Inferior parietal cortex (tissue), 1 donor: ENCODE measurements around the gene GANAB.
A peak's percentile ranks its signal among the peaks of the same experiment; 100 is the strongest.
"Not testable (repeated sequence)": the region's sequence is repeated elsewhere in the genome, so short reads cannot be mapped to it uniquely, and the experiment has no call there.

Experiments
- DNase-seq: peaks from one replicate; pipeline ENCODE4 v3.0.0-alpha.2; 2016; ENCODE audit errors: extremely low spot score

Gene GANAB

DNA sequence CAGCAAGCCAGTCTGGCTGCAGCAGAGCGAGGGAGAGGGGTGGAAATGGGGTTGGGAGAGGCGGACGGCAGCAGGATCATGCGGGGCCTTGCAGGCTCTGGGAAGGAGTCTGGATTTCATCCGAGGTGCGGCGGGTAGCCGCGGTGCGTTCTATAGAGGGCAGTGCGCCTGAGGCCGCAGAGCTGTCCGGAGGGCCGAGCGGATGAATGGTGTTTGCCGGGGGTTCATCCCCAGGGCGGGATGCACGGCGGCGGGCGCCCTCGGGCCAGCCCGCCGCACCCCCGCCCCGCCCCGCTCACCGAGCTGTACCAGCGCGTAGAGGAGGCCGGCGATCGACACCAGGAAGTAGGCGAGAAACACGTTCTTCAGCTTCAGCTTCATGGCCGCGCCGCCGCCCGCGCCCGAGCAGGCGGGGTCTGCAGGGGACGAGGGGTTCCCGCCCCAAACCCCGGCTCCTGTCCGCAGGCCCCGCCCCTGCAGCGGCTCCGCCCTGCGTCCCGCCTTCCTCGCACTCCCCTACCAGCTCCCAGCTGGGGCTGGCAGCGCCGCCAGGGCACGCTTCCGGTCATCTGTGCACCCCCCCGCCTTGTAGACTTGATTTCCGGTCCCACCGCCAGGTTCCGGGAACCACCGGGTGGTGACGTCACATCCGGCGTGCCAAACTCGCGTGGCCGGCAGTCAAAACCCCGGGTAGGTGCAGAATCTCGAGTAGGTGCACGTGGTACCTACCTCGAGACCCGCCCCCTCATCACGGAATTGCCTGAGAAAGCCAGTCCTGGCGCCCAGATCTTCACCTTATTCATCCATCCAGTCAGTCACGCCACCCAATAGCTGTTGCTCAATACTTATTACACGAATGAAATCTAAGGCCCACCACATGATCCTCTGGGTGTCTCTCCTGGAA, 24.6 kb downstream of the GANAB start, which contains the start of gene B3GAT3:
TSS of gene B3GAT3 (minus strand) at position 420 of the 904 bp plus-strand sequence. CDS start at position 381, 39 bp downstream.
- DNase-seq, result peak; percentile 97

DNA sequence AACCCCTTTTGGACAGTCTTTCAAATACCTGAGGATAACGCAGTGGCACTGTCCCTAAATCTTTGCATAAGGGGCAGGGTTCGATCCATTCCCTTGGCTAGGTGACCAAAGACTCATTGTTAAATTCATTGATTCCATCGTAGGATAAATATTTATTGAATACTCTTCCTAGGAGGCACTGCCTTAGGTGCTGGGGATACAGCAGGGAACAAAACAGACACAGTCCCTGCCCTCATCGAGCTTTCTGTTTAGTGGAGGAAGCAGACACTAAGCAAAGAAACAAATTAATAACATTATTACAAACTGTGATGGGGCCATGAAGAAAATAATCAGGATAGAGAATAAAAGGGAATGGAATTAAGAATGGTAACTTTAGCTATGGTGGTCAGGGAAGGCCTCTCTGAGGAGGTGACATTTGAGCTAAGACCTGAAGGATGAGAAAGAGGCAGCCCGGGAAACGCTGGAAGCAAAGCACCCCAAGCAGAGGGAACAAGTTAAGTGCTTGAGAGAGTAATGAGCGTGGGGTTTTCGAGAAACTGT, 25.3 kb downstream of the GANAB start:
- DNase-seq, result no peak

DNA sequence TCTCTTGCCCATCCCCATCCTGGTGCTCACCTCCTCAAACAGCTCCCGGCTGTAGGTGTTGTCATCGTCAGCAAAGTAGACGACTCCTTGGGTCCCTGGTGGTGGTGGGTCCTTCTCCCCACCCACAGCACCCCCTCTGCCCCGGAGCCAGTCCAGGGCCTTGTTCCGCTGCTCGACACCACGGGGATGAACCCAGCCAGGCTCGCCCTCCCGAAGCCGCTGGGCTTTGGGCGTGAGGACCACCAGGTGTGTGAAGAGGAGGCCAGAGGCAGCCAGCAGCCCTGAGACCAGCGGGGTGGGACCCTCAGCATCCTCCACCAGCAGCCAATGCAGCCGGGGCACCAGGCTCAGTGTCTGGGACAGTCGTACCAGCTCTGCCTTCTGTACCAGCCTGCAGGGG, 29.5 kb downstream of the GANAB start:
- not testable (repeated sequence) for DNase-seq

DNA sequence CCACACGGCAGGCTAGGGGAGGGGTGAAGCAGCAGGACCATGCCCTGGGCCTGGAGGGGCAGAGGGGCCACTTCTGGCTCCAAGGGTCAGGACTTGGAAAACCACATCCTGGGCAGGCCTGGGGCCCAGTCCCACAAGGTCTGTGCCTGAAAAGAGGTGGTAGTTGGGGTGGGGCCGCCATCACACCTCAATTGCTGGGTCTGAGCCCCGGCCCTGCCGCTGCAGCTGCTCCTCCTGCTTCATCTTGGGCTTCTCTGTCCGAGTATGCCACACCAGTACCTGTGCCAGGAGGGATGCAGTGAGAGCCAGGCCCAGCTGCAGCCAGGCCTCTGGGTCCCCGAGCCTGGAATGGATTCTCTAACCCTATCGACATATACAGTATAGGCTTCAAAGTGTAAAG, 30.9 kb downstream of the GANAB start:
- DNase-seq, result no peak

DNA sequence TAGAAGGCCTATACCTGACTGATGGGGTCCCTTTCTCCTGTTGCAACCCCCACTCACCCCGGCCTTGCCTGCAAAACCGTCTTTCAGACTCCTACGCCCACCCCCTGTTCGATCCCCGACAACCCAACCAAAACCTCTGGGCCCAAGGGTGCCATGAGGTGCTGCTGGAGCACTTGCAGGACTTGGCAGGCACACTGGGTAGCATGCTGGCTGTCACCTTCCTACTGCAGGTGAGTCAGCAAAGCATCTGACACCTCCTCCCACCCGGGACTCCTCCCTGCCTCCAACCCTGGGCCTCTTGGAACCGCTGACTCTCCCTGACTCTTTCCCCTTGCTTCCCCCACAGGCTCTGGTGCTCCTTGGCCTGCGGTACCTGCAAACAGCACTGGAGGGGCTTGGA, 32.1 kb downstream of the GANAB start:
- no peak for DNase-seq

DNA sequence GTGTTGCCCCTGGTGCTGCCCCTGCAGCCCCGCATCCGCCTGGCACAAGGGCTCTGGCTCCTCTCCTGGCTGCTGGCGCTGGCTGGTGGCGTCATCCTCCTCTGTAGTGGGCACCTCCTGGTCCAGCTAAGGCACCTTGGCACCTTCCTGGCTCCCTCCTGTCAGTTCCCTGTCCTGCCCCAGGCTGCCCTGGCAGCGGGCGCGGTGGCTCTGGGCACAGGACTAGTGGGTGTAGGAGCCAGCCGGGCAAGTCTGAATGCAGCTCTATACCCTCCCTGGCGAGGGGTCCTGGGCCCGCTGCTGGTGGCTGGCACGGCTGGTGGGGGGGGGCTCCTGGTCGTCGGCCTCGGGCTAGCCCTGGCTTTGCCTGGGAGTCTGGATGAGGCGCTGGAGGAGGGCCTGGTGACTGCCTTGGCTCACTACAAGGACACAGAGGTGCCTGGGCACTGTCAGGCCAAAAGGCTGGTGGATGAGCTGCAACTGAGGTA, 33.1 kb downstream of the GANAB start:
- no peak for DNase-seq

DNA sequence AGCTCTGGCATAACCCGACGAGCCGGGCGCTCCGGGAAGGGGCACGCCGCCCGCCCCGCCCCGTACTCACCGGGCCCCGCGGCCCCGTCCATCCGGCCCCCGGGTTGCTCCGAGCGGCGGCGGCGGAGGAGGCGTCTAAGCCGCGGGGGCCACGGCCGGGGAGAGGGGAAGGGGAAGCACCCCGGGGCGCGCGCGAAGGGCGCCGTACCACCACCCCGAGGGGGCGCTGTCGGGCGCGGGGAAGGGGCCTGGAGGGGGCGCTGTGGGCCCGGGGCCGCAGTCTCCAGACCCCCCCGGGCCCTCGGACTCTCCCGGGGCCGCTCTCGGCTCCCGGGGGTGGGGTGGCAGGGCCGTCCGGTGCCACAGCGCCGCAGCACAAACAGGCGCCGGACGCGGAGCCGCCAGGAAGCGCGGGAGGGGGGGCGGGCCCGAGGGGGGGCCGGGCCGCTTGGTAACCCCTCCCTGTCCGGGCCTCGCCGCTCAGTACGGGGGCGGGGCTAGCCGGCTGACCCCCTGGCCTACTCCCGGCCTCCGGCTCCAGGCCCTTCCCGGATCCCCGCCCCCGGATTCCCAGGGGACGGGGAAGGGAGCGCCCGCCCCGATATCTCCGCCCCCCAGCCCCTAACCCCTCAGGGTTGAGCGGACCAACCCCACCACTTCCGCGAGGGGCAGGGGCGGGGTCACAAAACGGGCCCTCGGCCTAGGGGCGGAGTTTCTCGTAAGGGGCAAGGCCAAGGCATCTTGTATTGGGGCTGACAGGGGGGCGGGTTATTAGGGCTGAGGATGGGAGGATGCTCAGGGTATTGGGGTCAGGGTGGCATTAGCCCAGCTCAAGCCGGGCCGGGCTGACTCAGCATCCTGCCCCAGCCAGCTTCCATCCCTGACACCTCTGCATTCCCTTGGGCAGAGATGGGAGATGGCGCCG, 33.8 kb downstream of the GANAB start, which contains the start of the genes EML3 and ROM1:
TSS of gene EML3 (minus strand) at position 410 of the 925 bp plus-strand sequence. CDS start at position 92, 318 bp downstream.
TSS of gene ROM1 (plus strand) at position 892 of the 925 bp plus-strand sequence. CDS start at position 917, 25 bp downstream.
- peak; percentile 58 for DNase-seq

DNA sequence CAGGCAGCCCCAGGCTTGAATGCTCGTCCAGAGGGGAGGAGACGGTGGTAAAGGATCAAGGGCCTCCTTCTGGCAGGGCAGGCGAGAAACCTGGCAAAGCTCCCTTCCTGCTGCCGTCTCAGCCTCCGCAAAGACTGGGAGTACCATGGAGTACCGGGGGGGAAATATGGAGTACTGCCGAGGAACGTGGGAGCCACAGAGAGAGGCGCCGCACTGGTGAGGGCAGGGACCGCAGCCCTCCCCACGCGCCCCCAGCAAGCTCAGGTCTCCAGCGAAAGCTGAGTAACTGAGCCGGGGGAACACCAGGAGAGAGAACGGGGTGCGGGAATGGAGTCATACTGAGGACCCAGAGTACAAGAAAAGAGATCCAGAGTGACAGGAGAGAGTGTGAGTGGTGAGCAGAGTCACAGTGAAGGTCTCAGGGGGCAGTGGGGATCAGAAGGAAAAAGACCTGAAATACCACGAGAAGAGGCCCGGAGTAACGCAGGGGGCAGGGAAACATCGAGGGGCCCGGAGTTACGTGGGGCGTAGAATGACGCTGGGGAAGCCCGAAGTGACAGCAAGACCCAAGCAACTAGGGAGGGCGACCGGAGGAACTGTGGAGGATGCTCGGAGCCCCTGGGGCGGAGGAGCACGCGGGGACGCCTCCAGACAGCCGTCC, 34.6 kb downstream of the GANAB start:
- DNase-seq, result no peak

DNA sequence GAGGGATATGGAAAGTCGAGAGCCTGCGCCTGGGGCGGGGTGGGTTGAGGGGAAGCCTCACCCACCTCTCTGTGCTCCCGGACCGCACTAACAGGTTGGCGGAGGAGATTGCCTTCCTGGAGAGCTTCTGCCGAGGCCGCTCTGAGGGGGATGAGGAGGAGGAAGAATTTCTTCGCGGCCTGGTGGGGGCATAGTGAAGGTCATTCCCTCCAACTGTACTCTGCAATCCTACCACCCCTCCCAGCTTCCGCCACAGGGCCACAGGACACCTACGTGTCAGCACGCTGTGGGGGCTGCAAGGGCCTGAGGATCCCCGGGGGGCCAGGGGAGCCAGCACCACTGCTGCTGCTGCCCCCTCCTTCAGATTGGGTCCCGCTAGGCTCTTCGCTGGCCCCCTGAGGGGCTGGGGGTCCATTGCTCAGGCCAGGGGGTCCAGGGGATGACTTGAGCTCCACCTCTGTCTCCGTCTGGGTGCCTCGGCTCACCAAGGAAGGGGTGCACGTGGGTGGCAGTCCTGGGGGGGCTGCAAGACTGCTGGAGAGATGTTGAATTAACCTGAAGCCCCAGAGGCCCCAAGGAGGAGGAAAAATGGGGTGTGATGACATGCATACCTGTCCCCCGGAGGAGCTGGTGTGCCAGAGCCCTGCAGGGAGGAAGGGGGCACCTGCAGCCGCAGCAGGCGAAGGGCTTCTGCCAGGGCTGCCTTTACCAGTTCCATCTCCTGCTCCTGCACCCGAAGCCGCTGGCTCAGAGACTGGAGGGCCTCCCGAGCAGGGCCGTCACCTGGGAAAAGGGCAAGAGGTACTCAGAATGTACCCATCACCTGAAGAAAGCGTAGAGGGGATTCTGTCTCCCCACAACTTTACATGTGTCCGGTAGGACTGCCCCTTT, 35.4 kb downstream of the GANAB start:
- DNase-seq, result no peak

DNA sequence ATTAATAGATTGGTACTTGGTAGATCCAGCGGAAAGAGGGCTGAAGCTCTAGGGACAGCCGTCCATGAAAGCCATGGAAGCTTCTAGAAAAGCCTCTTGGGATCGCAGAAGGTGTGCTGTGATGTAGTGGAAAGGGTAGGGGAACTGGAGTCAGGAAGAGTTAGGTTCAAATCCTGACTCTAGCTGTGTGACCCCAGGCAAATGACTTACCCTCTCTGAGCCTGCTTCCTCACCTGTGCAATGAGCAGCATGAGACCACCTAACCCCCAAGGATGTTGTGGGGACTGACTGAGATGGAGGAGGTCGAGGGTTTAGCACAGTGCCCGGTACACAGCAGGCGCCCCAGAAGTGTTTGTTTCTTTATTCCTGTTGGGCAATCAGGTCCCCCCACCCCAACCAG, 36.0 kb downstream of the GANAB start:
- DNase-seq, result no peak

DNA sequence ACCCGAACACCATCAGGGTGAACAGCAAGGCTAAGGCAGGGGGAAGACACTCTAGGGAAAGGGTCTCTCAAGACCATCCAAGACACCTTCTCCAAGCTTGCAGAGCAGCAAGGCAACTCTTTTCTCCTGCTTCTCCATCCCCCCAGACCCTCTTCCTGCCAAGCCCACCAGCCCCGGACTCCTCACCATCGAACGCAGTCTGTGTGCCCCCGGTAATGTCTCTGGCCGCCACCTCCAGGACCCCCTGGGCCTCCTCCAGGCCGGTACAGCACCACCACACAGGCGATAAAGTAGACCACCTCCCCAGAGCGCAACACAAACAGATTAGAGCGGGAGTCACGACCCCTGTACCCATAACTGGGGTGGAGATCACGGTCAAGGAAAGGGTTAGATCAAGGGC, 37.6 kb downstream of the GANAB start:
- no peak for DNase-seq

DNA sequence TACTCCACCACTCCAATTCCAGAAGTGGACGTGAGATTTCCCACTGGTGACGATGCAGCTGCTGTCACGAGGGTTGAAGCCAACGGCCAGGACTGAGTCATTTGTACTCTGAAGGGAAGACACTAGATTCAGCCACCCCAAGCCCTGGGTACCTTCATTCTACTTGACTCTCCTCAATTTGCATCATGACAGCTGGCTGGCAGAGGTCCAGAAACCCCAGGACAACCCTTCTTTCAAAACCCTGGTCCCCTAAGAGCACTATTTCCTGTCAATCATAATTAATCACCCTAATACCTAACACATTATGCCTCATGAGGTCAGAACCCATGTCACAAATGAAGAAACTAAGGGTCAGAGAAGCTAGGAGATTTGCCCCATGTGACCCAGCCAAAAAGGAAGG, 38.7 kb downstream of the GANAB start:
- no peak for DNase-seq

DNA sequence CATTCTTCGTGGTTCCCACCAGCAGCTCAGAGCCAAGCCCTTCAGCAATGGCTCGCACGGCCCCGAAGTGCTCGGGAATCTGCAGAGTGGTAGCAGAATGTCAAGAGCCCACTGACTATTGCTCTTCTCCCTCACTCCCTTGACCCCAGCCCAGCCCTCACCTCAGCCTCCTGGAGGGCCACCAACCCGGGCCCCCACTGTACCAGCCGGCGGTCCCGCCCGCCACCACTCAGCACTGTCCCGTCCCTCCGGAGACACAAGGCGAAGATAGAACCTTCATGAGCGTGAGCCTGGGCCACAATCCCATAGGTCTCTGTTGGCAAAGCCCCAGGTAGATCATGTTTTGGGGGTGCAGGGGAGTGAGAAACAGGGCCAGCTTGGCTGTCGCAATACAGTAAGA, 40.5 kb downstream of the GANAB start:
- no peak for DNase-seq

DNA sequence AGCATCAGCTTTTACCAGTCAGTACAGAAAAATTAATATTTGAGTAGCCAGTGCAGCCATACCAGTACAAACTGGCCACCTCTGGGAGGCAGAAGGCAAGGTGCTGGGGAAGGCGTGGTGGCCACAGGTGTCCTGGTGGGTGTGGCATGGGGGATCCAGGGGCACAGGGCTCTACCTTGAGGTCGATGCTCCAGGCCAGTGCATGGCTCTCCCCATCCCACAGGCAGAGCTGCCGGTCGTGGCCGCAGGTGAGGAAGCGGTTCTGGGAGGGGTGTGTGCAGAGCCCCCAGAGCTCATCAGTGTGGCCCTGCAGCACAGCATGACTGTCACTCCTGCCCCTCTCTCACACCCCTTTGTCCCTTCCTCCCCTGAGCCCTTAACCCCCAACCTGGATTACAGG, 40.9 kb downstream of the GANAB start:
- DNase-seq, result no peak

DNA sequence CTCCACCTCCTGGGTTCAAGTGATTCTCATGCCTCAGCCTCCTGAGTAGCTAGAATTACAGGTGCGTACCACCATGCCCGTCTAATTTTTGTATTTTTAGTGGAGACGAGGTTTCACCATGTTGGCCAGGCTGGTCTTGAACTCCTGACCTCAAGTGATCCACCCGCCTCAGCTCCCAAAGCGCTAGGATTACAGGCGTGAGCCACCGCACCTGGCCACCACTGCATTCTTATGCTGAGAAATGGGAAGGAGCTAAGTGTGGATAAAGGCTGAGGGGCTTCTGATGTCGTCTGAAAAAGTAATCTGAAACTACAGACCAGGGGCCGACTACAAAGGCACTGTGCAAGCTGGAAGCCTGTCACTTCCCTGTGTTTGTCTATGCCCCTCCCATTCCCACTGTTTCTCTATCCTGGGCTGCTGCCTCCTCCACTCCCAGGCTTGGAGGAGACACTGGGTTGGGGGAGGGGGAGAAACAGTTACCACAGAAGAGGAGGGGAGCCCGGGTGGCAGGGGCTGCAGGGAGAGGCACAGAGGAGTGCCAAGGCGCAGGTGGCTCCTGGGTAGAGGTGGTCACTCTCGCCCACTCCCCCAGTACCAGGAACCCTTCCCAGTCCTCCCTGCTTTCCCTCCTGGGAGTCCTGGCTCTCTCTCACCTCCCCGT, 41.8 kb downstream of the GANAB start:
- no peak for DNase-seq

DNA sequence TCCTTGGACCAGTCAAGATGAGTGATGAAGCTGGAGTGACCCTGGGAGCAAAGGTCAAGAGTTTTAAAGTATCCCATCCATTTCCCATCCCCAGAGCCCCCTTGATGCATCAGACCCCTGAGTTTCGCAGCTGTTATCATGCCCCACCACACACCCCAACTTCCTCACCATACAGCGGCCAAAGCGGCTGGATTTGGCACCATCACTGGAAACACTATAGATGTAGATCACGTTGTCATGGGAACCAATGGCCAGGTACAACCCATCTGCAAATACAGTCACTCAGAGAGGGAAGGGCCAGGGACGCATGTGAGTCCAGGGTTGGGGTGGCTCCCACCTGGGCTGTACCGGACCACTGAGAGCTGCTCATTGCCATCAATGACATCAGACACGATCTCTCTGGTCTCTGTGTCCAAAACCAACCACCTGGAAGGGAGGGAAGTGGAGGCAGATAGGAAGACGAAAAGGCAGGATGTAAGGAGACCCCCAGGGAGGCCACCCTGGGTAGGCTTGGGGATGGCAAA, 42.6 kb downstream of the GANAB start:
- DNase-seq, result no peak

DNA sequence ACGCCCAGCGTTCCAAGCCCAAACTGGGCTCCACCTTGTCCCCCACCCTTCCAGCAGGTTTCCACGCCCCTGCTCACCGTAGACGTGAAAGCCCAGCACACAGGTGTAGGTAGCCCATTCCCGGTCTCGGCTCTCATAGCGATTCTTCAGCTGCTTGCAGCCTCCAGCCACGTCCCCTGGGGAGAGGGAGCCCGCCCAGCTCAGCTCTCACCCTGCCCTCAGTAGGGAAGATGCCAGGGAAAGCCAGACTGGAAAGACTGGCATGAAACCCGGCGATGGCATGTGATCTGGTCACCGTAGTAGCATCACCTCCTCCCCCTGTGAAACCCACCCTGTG, 43.4 kb downstream of the GANAB start:
- no peak for DNase-seq

DNA sequence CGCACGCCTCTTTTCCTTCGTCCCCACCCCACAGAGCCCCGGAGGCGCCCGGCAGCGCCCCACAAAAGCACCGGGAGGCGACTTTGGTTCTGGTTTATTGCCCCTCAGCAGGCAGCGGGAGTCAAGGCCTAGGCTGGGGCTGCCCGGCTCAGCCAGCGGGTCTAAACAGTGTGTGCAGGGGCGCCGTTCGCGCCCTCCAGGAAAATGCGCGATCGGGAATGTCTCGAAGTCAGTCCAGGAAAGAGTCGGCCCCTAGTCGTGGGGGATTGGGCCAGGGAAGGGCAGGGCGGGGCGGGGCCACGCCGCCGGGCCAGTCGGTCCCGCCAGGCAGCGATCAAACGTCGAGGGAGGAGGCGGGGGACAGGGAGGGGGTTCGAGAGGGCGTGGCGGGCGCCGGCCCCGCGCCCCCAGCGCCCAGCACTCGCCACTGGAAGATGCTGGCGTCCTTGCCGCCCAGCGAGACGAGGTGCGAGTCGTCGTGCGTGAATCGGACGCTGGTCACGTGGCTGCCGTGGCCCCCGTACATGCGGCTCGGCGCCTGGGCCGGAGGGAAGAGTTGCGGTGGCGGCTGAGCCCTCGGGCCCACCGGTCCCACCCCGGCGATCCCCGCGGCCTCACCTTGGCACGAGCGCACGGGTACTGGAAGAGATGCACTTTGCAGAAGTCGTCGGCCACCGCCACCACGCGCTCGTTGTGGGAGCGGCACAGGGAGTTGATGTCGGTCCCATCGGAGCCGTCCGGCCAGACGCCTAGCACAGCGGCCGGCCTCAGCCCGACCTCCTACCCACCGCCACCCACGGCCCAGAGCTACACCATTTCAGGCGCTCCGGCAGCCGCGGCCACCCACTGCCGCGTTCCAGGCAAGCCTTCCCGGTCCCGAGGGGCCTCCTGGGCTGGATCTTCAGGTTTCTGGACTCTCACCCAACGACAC, 44.0 kb downstream of the GANAB start:
- peak; percentile 48 for DNase-seq
